Amygdala (tissue), 56 donors: ENCODE measurements around the gene CDH18.
A peak's percentile ranks its signal among the peaks of the same experiment; 100 is the strongest.

Experiments
- DNase-seq, 56 donors: peaks; one replicate each; lab custom pipeline; 2025; lab: John Stamatoyannopoulos, UW

Gene CDH18

DNA sequence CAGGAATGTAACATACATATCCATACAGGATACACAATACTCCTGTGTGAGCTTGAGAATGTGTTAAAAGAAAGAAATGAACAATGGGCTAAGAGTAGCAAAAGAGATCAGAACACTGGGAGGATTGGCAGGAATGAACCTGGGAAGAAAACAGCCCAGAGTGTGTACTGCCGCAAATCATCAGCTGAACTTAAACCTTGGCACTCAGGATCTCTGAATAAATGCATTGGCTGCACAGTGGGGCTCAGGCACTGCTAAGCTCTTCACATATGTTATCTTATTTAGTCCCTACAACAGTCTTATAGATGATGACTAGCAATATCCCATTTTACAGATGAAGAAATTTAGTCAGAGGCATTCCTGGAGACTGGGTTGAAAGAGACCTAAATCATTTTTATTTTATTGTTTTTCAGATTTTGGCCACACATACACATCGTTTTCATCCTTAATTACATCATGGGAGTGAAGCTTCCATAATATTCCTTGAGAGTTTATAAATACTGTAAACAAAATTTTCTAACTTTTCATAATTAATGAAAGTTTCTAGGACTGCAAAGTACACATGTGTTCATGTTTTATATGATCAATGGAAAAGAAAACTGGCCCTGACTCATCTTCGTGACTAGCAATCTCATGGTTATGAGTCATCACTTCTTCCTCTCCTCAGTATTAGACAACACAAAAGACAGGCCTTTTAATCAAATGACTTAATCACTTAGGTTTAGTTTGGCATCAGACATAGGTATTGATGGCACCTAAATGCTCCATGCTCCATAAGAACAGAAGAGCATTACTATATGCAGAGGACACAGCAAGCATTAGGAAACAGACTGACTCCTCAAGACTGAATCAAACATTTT is 59.2 kb downstream of the CDH18 start:
- no peak for DNase-seq

DNA sequence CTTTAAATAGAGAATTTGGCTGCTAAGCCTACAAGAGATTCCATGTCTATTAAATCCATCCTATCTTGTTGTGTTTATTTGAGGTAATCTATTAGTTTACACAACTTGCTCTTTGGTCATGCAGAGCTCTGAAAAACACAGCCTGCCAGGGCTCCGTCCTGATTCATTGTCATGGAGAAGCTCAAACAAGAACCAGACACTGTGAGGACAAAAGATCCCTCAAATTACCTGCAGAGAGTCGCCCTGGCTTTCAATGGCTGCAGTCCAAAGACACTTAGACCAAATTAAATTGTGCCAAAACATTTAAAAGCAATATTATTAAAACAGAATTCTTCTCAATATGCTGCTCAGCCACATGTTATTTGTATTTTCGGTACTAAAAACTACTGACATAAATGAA is 60.1 kb downstream of the CDH18 start:
- DNase-seq: no peak

DNA sequence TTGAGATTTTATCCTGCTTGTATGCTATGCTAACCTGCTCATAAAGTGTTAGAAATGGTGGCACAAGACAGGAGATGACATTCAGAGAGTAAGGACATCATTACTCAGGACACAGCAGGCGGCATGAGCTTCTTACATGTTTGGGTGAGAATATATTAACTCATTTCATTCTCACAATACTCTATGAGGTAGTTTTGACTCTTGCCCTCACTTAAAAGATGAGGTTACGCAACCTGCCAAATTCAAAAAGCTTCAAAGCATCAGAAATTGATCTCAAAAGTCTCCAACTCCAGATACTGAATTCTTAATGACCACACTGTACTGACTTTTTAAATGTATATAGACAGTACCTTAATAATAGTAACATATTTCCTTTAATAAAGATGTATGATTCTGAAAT is 60.8 kb downstream of the CDH18 start:
- no peak for DNase-seq

DNA sequence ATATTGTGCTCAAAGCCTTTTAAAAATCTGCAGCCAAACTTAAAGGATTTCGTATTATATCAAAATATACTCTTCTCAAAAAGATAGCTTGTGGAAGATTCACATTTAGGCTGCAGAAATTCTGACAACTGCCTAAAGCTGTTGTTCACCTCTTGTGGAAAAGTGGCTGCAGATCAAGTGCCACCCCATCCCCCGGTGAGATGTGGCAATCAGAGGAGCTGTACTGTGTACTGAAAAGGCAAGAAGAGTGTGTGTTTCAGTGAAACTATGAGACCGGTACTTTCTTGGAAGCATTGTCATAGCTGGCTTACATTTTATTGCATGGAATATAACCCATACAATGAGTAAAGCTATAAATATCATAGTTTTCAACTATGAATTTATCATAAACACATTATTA is 64.3 kb downstream of the CDH18 start:
- DNase-seq: no peak

DNA sequence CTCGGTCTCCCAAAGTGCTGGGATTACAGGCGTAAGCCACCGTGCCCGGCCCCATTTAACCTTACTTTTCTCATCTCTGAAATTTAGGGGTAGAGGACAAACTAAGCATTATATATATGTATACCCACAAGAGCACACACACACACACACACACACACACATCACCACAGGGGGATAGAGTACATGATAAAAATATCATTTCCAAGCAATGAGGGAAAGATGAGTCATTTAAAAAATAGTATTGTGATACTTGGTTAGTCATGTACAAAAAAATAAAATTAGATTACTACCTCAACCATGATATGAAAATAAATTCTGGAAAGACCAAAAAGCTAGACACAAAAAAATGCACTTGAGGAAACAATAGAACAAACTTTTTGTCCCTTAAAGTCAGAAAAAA is 67.2 kb downstream of the CDH18 start:
- DNase-seq: no peak

DNA sequence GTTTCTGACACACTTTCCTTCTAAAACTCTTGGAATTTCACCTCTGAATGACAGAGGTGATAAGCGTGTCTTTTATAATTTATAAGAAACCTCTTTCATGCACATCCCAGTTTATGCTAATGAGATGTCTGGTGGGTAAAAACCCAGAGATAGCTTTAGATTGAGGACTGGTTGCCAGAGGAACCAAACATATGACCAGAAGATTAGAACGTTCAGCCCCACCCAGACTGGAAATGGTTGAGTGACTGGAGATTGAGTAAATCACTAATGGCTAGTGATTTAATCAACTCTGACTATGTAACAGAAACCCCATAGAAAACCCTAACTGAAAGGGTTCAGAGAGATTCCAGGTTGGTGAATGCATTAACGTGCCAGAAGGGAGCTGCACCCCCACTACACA is 69.2 kb downstream of the CDH18 start:
- DNase-seq: no peak

DNA sequence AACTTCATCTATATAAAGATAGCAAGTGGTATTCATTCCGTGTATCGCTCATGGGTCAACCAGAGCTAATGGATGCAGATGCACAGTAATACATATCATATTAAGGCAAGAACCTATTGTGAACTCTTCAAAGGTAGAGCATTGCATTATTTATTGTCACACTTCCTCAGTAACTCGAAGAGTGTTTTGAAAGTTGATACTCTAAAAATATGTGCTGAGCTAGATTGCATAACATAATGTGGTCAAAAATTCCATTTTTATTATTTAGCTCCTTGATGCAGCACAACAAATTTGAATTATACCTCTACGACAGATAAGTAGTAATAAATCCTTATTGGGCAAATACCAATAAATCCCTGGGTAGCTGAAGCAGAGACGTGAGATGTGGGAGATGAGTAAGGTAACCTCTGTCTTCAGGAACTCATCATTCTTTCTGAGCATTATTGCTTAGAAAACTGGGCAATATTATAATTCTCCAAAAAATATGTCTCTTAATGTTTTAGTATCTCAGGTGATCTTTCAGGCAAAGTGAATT is 70.3 kb downstream of the CDH18 start:
- DNase-seq: no peak

DNA sequence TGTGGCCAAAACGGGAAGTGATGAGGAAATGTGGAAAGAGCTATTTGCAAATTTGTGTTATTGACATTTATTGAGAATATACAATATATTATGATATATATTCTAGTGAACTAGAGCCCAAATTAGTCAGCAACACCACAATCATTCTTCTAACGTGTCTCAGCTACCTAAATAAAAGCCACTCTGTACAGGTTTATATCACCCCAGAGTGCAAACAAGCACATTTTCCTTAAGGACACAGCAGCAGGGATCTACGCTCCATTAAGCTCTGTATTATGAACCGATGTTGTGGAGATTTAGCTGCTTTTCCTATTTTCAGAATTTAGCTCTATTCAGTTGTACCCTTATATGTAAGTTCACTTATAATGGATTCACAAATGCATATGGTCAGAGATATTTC is 77.9 kb downstream of the CDH18 start:
- no peak for DNase-seq

DNA sequence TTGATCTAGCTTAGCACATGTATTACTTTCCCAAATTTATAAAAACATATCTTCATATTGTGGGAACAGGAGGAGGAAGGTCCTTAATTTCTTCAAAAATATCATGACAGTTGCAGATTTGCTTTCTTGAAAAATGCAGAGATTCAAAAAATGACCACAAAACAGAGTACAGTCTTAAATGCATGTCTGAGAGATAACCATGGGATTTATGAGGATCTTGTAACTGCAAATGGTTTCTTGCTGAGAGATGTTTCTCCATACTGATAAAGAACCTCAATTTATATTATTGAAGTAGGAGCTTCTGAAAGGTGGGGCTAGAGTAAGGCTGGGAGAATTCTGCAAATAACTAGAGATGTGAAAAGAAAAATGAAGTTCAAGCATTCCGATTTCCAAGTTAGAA is 83.2 kb downstream of the CDH18 start:
- no peak for DNase-seq

DNA sequence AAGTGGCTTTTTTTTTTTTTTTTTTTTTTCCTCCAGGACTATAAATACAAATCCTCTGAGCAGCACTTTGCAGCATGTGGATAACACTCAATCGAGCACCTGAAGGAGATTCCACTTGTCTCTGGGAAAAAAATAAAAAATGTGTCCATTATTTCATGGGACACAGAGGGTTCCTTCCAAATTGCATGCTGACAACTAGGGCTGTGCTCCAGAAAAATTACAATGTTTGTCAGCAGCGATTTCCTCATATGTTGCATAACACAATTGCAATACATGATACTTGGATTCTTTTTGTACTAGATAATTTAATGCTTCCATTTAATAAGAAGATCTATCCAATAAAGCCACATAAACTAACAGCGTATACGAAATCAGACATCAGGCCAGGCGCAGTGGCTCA is 84.4 kb downstream of the CDH18 start:
- no peak for DNase-seq

DNA sequence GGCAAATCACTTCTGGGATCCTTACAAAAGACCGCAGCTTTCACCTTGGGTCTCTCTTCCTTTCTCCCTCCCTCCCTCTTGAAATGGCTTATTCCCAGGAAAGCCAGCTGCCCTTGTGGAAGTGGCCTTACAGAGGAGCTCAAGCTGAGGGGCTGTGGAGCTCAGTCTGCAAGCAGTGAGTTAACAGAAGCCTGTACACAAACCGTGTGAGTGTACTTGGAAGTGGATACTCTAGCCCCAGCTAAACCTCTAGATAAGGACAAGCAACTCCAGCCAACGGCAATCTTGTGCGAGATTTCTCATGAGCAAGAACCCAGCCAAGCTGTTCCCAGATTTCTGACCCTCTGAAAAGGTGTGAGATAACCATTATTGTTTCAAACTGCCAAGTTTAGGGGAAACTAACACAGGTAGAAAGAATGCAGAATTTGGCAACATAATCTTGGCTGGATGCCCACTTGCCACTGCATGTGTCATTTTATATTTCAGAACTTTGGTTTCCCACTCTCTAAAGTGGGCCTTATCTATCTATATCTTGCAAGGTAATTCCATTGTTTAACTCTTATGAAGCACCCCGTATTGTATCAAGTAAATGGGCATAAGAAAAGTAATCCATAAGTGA is 85.6 kb downstream of the CDH18 start:
- no peak for DNase-seq

DNA sequence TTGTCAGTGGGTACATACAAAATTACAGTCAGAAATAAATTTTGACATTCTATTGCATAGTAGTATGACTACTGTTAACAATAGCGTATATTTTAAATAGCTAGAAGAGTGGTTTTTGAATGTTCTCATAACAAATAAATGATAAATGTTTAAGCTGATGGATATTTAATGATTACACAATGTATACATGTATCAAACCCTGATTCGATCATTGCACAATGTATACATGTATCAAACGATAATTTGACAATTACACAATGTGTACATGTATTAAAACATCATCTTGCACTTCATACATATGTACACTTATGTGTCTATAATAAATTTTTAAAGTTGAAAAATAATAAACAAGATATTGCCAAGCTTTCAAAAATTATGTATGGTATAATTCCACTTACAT is 87.7 kb downstream of the CDH18 start:
- DNase-seq: no peak

DNA sequence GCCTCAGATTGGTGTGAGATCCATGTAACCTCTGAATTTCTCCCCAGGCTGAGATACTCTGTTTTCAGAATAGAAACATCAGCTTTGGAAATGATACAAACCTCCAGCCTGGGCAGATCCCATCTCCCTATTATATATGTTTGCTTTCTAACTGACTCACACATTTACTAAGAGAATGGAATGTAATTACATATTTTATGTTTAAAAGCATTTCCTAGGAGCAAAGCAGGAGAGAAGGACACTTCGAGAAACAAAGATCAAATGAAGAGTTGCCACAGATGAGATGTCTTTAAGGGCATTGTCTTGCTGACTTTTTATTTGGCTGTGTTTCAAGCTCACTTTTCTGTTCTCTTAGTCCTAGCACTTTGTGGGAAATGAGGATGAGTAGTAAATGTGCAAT is 96.3 kb downstream of the CDH18 start:
- no peak for DNase-seq

DNA sequence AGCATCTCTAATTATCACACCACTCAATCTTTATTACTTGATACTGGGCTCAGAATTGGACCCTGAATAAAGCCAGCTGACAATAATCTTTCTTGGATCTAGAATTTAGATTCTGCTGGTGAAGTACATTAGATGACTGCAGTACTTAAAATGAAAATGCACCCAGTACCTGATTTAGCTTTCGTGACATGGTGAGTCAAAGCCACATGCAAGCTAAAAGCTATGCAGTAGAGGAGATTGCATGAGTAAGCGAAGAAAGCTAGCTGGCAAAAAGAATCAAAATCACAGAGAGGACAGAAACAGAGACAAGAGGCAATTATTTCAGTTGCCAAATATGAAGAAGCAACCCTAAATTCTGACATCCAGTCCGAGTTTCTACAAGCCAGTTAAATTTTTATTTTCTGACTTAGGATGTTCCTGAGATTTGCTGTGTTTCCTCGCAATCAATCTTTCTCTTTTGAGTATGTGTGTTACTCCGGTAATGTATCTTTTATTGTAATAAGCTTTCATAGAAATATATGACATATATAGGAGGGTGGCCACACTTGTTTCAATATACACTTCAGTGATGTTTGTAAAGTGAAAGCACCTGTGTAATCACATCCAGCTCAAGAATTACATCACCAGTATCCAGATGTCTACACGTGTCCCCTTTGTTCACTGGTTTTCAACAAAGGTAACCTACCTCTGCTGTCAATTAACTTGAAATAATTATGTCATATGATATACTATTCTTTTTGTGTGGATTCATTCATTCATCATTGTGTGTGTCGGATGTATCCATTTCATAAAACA is 101.7 kb downstream of the CDH18 start:
- peak in 1 of 56 donors; percentile 6 for DNase-seq

DNA sequence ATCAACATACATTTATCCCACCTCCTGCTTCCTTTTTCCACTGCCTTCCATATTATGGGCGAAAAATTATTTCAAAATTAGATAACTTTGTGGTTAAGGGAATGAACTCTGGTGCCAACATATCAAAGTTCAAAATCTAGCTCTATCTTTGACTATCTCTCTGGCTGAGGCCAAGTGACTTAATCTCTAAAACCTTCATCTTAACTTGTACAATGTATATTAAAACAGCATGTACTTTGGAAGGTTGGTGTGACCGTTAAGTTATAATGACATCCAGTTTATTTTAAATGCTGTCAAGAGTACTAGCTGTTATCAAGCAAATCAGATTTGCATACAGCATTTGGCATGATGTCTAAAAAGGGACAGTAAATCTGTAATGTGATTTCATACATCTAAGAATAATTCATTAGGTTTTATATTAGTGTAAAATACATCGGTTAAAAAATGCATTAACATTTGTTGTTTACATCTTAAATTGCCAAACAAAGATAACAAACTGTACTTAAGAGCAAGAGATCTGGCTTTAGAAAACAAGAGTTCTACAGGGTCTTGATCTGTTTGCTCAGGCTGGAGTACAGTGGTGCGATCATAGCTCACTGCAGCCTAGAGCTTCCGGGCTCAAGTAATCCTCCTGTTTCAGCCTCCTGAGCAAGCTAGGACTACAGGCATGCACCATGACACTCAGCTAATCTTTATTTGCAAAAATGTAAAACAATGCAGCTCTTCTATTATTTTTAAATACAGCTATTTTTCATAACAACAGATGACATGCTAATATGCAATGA is 102.8 kb downstream of the CDH18 start:
- DNase-seq: no peak

DNA sequence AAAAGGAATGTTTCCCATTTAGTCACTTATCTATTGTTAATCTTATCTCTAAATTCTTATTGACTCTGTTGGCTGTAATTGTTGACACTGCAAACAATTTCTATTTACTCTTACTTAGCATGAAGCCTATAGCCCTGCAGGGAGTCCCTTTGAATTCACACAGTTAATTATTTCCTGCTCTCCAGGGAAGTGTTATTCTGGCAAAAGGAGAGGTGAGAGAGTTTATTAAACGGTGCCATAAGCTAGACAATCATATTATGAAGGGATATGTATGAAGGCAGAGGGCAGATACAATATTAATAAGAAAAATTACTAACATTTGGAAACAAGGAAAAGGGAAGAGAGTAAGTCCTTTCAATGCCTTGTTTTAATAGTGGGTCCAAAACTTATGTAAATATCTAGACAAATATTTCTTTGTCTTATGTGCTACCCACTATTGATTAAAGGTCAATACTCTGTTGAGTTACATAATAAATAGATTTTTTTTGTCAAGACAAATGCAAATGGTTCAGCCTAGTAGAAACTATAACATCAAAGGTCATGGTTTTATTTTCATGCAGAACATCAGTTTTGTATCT is 107.1 kb downstream of the CDH18 start:
- no peak for DNase-seq

DNA sequence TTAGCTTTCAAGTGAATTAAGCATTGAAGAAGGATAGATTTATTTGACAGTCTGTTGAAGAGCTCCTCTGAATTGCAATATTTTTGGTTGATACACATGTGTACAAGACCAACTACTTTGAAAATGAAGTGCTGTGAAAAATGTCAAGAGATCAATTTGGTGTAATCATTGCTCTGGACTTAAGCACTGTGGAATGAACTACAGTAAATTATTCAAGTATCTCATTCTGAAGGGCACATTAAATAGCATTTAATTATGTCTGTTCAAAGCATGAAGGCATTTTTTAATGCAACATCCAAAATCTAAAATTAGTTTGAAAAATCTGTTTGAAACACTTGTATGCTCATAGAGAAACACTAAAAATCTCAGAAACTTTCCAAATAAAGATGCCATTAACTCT is 107.5 kb downstream of the CDH18 start:
- no peak for DNase-seq

DNA sequence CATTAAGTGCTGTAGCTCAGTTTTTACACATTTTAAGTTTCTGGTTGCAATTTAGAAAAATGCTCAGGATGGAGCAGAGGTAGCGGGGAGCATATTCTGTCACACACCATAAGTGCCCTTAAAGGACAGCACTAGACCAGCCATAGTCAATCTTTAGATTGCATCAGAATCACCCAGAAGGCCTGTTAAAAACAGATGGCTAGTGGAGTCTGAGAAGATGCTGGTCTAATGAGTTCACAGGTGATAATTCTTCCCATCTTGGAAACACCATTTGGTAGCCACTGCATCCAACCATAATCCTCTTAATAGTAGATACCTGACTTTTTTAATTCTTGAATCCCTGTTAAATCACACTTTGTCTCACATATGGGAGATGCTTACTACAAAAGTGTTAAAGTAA is 113.2 kb downstream of the CDH18 start:
- no peak for DNase-seq

DNA sequence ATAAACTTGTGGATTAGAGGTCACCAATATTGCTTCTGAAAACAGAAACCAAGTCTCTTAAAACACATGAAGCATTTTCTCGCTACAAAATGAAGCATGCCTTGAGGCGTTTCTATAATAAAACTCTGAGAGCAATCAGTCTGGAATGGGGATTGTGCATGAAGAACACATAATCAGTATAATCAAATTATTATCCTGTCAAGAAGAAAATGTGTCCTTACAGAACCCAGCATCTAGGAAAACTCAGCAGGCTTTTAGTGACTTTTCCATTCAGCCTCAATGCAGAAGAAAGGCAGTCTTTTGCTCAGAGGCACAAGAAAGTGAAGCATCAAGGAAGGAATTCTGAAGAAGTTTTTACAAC is 121.9 kb downstream of the CDH18 start:
- DNase-seq: no peak
